Smooth muscle cell (in vitro differentiated cells): ENCODE measurements around the gene TRPC1. TPM values are rescaled to one million over a fixed set of nuclear protein-coding genes. Genes with fewer than 3 reads are reported as not detected.
"Not testable (repeated sequence)": the region's sequence is repeated elsewhere in the genome, so short reads cannot be mapped to it uniquely, and the experiment has no call there.

Experiments used
- DNase-seq: peaks from one replicate; lab custom pipeline; 2025; ENCODE audit not compliant: unreplicated experiment; lab: John Stamatoyannopoulos, UW
- H2AFZ ChIP-seq: fragments of 200-600 bp; sonication (generic); 2 replicates; pipeline ENCODE4 v1.6.0; 2016; ENCODE audit warnings: antibody characterized with exemption, low read depth, mild to moderate bottlenecking
- H3F3A ChIP-seq: fragments of 200-600 bp; sonication (generic); 2 replicates; pipeline ENCODE4 v1.6.0; 2017; ENCODE audit warnings: antibody characterized with exemption, low read depth
- H3K27ac ChIP-seq: fragments of 200-600 bp; sonication (generic); 2 replicates; pipeline ENCODE4 v1.5.1; 2016; ENCODE audit warnings: low read depth, mild to moderate bottlenecking
- H3K27me3 ChIP-seq: fragments of 200-600 bp; sonication (generic); 2 replicates; pipeline ENCODE4 v1.6.1; 2016; ENCODE audit warnings: low read depth, mild to moderate bottlenecking
- H3K36me3 ChIP-seq: fragments of 200-600 bp; sonication (generic); 2 replicates; pipeline ENCODE4 v1.5.1; 2016; ENCODE audit warnings: low read depth
- H3K4me1 ChIP-seq: fragments of 200-600 bp; sonication (generic); 2 replicates; pipeline ENCODE4 v1.5.1; 2016; ENCODE audit warnings: low read depth
- H3K4me2 ChIP-seq: fragments of 200-600 bp; sonication (generic); 2 replicates; pipeline ENCODE4 v1.6.0; 2016; ENCODE audit warnings: mild to moderate bottlenecking
- H3K4me3 ChIP-seq: fragments of 200-600 bp; sonication (generic); 2 replicates; pipeline ENCODE4 v1.5.1; 2016; ENCODE audit warnings: mild to moderate bottlenecking
- H3K79me2 ChIP-seq: fragments of 200-600 bp; sonication (generic); 2 replicates; pipeline ENCODE4 v1.6.0; 2016; ENCODE audit warnings: low read depth, mild to moderate bottlenecking
- H3K9ac ChIP-seq: fragments of 200-600 bp; sonication (generic); 2 replicates; pipeline ENCODE4 v1.6.0; 2016; ENCODE audit warnings: low read depth
- H3K9me3 ChIP-seq: fragments of 200-600 bp; sonication (generic); replicated peaks from 2 replicates; pipeline ENCODE4 v1.5.1; 2016; ENCODE audit warnings: low read depth
- H4K20me1 ChIP-seq: fragments of 200-600 bp; sonication (generic); 2 replicates; pipeline ENCODE4 v1.6.0; 2016; ENCODE audit warnings: low read depth
- CTCF ChIP-seq: fragments of 200-600 bp; sonication (generic); IDR thresholded peaks from 2 replicates; pipeline ENCODE4 v1.5.1; 2017; ENCODE audit warnings: borderline replicate concordance, mild to moderate bottlenecking, antibody characterized with exemption; ENCODE audit not compliant: insufficient read depth, poor library complexity, severe bottlenecking
- WGBS: methylation state at CpG from one replicate; pipeline ENCODE4 v1.1.7; 2016; ENCODE audit warnings: low lambda C conversion rate; 5-methylcytosine and 5-hydroxymethylcytosine counted together
- polyA plus RNA-seq: library from polyadenylated mRNA; unstranded; fragments of >200 nt; fragmentation: Nextera tagmentation; extraction: Ambion mirVana; gene quantifications from 2 replicates; pipeline ENCODE4 v1.2.1, GENCODE V29; 2016
- total RNA-seq: library from RNA; depleted of rRNA; stranded (reverse); fragments of >200 nt; gene quantifications from 2 replicates; pipeline ENCODE4 v1.2.3, GENCODE V29; 2014

TRPC1 gene
- total and polyA plus RNA-seq, 2 experiments from 2014 or later, result 6.2 to 36.5 TPM

- Histone ChIP-seq H3F3A (no peaks in the 10 kb centered on the region), H3K9ac (no peak overlapping the region), H3K27ac (no peak overlapping the region), H3K4me3 (no peak overlapping the region), H3K27me3 (no peaks in the 10 kb centered on the region), H3K36me3 (peaks cover 21% of the 10 kb centered on the region), H3K79me2 (no peaks in the 10 kb centered on the region), H3K4me1 (no peaks in the 10 kb centered on the region), H3K9me3 (no peaks in the 10 kb centered on the region), H2AFZ (no peak overlapping the region), H4K20me1 (no peaks in the 10 kb centered on the region), H3K4me2 (no peak overlapping the region)
- no peak for TF ChIP-seq CTCF
- DNase-seq, result no peak
- 97% methylated on average over 7 of the region's 7 CpGs for WGBS
These were observed 22.8 kb downstream of the TRPC1 start for GRCh38 chr3:142746646-142747045.

GRCh38 chr3:142750531-142750930 lies 26.7 kb downstream of the TRPC1 start:
- H3F3A ChIP-seq, H2AFZ ChIP-seq, H3K4me3 ChIP-seq, H4K20me1 ChIP-seq, H3K4me1 ChIP-seq, H3K4me2 ChIP-seq, H3K79me2 ChIP-seq, H3K27ac ChIP-seq, H3K27me3 ChIP-seq, DNase-seq, H3K9me3 ChIP-seq, H3K9ac ChIP-seq: not testable (repeated sequence)
- peaks cover 21% of the 10 kb centered on the region for H3K36me3 ChIP-seq
- WGBS, result 99% methylated on average over 4 of the region's 4 CpGs

- 91% methylated on average over 4 of the region's 4 CpGs for WGBS
- H3K4me1 ChIP-seq, result not testable (repeated sequence)
These were observed 28.8 kb downstream of the TRPC1 start for GRCh38 chr3:142752605-142753004.

GRCh38 chr3:142754494-142754893 lies 30.7 kb downstream of the TRPC1 start:
- Histone ChIP-seq H3F3A (no peaks in the 10 kb centered on the region), H3K27ac (no peak overlapping the region), H3K9ac (no peak overlapping the region), H3K4me3 (no peak overlapping the region), H3K4me1 (no peaks in the 10 kb centered on the region), H2AFZ (no peak overlapping the region), H3K79me2 (peaks cover 4% of the 10 kb centered on the region), H3K27me3 (no peaks in the 10 kb centered on the region), H3K36me3 (peaks cover 8% of the 10 kb centered on the region), H4K20me1 (no peaks in the 10 kb centered on the region), H3K9me3 (no peaks in the 10 kb centered on the region), H3K4me2 (no peak overlapping the region)
- WGBS, result 100% methylated on average over 1 of the region's 1 CpG
- DNase-seq, result no peak
- no peak for TF ChIP-seq CTCF

More at GRCh38 chr3:142752605-142753004, 28.8 kb downstream of the TRPC1 start:
- H3K4me3 ChIP-seq, H3K27me3 ChIP-seq, H3K79me2 ChIP-seq, H3K9ac ChIP-seq, H3F3A ChIP-seq, H3K9me3 ChIP-seq, H3K27ac ChIP-seq, H3K4me2 ChIP-seq, H4K20me1 ChIP-seq, H2AFZ ChIP-seq, DNase-seq: not testable (repeated sequence)
- H3K36me3 ChIP-seq, result peaks cover 21% of the 10 kb centered on the region

- Histone ChIP-seq H3F3A (no peaks in the 10 kb centered on the region), H2AFZ (no peak overlapping the region), H3K4me1 (no peaks in the 10 kb centered on the region), H3K9ac (no peak overlapping the region), H3K27ac (no peak overlapping the region), H3K4me3 (no peak overlapping the region), H3K4me2 (no peak overlapping the region), H4K20me1 (no peaks in the 10 kb centered on the region), H3K9me3 (no peaks in the 10 kb centered on the region), H3K27me3 (no peaks in the 10 kb centered on the region), H3K79me2 (no peaks in the 10 kb centered on the region), H3K36me3 (peaks cover 23% of the 10 kb centered on the region)
- no peak for TF ChIP-seq CTCF
- DNase-seq, result no peak
These were observed 44.5 kb downstream of the TRPC1 start for GRCh38 chr3:142768338-142768737.
